NCI-H2107 treated with DMSO at 0.1 percent for 48 hours (cell line): ENCODE results near the gene P2RY2.

Experiments used
- DNase-seq: peaks from one replicate; lab custom pipeline; 2025; ENCODE audit not compliant: unreplicated experiment; lab: John Stamatoyannopoulos, UW

Gene P2RY2

GRCh38 chr11:73218106-73218829 is at the start of gene P2RY2:
Gene P2RY2 (plus strand): TSS chr11:73218281. CDS start chr11:73234160, 15,879 bp downstream.
- no peak for DNase-seq

GRCh38 chr11:73168925-73169579 is 49.0 kb upstream of the P2RY2 start:
- DNase-seq = no peak

GRCh38 chr11:73170140-73170539 is 47.9 kb upstream of the P2RY2 start:
- no peak for DNase-seq

- DNase-seq = no peak
These were observed 46.5 kb upstream of the P2RY2 start for GRCh38 chr11:73171436-73172161.

GRCh38 chr11:73172992-73173656 is 45.0 kb upstream of the P2RY2 start:
- DNase-seq = no peak

GRCh38 chr11:73173755-73174494 is 44.2 kb upstream of the P2RY2 start:
- no peak for DNase-seq

GRCh38 chr11:73174495-73174791 is 43.6 kb upstream of the P2RY2 start:
- no peak for DNase-seq

- no peak for DNase-seq
These were observed 42.4 kb upstream of the P2RY2 start for GRCh38 chr11:73175551-73176144.

- DNase-seq = no peak
These were observed 41.8 kb upstream of the P2RY2 start for GRCh38 chr11:73176145-73176873.

- DNase-seq = no peak
These were observed 41.3 kb upstream of the P2RY2 start for GRCh38 chr11:73176874-73177155.

GRCh38 chr11:73177380-73177777 is 40.7 kb upstream of the P2RY2 start:
- no peak for DNase-seq

- DNase-seq = peak; percentile 32
These were observed 40.1 kb upstream of the P2RY2 start for GRCh38 chr11:73177778-73178539.

GRCh38 chr11:73178681-73179080 is 39.4 kb upstream of the P2RY2 start:
- no peak for DNase-seq

- no peak for DNase-seq
These were observed 35.2 kb upstream of the P2RY2 start for GRCh38 chr11:73182824-73183321.

GRCh38 chr11:73184953-73185671 is 33.0 kb upstream of the P2RY2 start:
- DNase-seq = peak; percentile 62

GRCh38 chr11:73185680-73186293 is 32.3 kb upstream of the P2RY2 start:
- DNase-seq = no peak

GRCh38 chr11:73186294-73186850 is 31.7 kb upstream of the P2RY2 start:
- DNase-seq = no peak

GRCh38 chr11:73186886-73187285 is 31.2 kb upstream of the P2RY2 start:
- no peak for DNase-seq
